CD4-positive, alpha-beta T cell (primary cell): ENCODE results near the gene GFOD1. TPM values are rescaled to one million over a fixed set of nuclear protein-coding genes. Genes with fewer than 3 reads are reported as not detected.

Experiments
- ATAC-seq: fragments of 200-7000 bp; cut with Tn5 transposase; one replicate; pipeline ENCODE4 v1.10.0; 2022; ENCODE audit warnings: mild to moderate bottlenecking; ENCODE audit not compliant: poor library complexity
- CTCF ChIA-PET: fragments of 350-600 bp; sonication (Branson Sonifier 250); formaldehyde crosslinking; loops from one replicate; lab custom pipeline; 2021; ENCODE audit warnings: antibody characterized with exemption, inconsistent platforms; lab: Charles Lee
- POLR2A ChIA-PET: fragments of 350-600 bp; sonication (Branson Sonifier 250); formaldehyde crosslinking; loops from one replicate; lab custom pipeline; 2021; ENCODE audit warnings: antibody characterized with exemption, inconsistent platforms; lab: Charles Lee
- DNase-seq, 14 experiments: peaks; one replicate each; pipeline ENCODE4 v3.0.0-alpha.2; 2013 to 2020; ENCODE audit warnings: mixed read lengths in 2 of 14
- H3K27ac ChIP-seq, 2 donors: one replicate each; pipeline versions ENCODE4 v1.5.1 to v1.7.0; 2013; ENCODE audit warnings: low read length in 2 of 2, low read depth in 1 of 2, mild to moderate bottlenecking in 1 of 2
- H3K27me3 ChIP-seq, 2 experiments: 1 replicate in 1 of 2; 2 replicates in 1 of 2; pipeline versions ENCODE4 v1.6.1 to v1.7.0; 2013; ENCODE audit warnings: low read length in 2 of 2, control low read depth in 1 of 2, mild to moderate bottlenecking in 1 of 2, moderate library complexity in 1 of 2; ENCODE audit not compliant: insufficient read depth in 2 of 2, control insufficient read depth in 1 of 2
- H3K36me3 ChIP-seq: one replicate; pipeline ENCODE4 v1.6.1; 2013; ENCODE audit warnings: low read length, control low read depth; ENCODE audit not compliant: insufficient read depth
- H3K4me1 ChIP-seq: one replicate; pipeline ENCODE4 v1.6.1; 2013; ENCODE audit warnings: low read length, control low read depth; ENCODE audit not compliant: insufficient read depth
- H3K4me3 ChIP-seq: one replicate; pipeline ENCODE4 v1.5.1; 2013; ENCODE audit warnings: mild to moderate bottlenecking, low read length, moderate library complexity
- H3K9me3 ChIP-seq, 2 experiments: 1 replicate in 1 of 2; 2 replicates in 1 of 2; pipeline versions ENCODE4 v1.6.1 to v1.7.0; 2013; ENCODE audit warnings: low read length in 2 of 2, mild to moderate bottlenecking in 2 of 2, control low read depth in 1 of 2, moderate library complexity in 1 of 2; ENCODE audit not compliant: control insufficient read depth in 1 of 2, insufficient read depth in 1 of 2
- H3K27ac Mint-ChIP-seq: one replicate; pipeline ENCODE4 v1.8.0; 2020; ENCODE audit warnings: mixed read lengths
- H3K27me3 Mint-ChIP-seq: one replicate; pipeline ENCODE4 v1.8.0; 2021; ENCODE audit warnings: mixed read lengths
- H3K36me3 Mint-ChIP-seq: one replicate; pipeline ENCODE4 v1.8.0; 2021; ENCODE audit warnings: low read depth, mixed read lengths
- H3K4me1 Mint-ChIP-seq: one replicate; pipeline ENCODE4 v1.8.0; 2021; ENCODE audit warnings: low read depth, mixed read lengths
- H3K4me3 Mint-ChIP-seq: one replicate; pipeline ENCODE4 v1.8.0; 2020; ENCODE audit warnings: mild to moderate bottlenecking, mixed read lengths
- H3K9me3 Mint-ChIP-seq: one replicate; pipeline ENCODE4 v1.8.0; 2020; ENCODE audit warnings: mixed read lengths
- CTCF ChIP-seq: fragments of 200-600 bp; IDR thresholded peaks from one replicate; pipeline ENCODE4 v1.8.0; 2022; ENCODE audit warnings: antibody characterized with exemption, mild to moderate bottlenecking
- intact Hi-C, 2 experiments: fragments of 100-400 bp; cut with DNase I in 1 of 2; cut with micrococcal nuclease in 1 of 2; formaldehyde crosslinking; loops; one replicate each; pipeline versions ENCODE4 v1.15.1 to v1.9.0; 2023 to 2025; cut with DNase I, micrococcal nuclease
- total RNA-seq, 174 experiments: library from RNA in 2 of 174; stranded (reverse) in 2 of 174; gene quantifications; one replicate each; pipeline ENCODE4 v1.2.3 and lab custom pipeline; 2021 to 2026

GFOD1 gene
- total RNA-seq, 2 experiments from 2014 or later, result 1.3 to 2.0 TPM

- no peaks in the 10 kb centered on the region for H3K27me3 Mint-ChIP-seq
- Histone ChIP-seq H3K36me3 (no peaks in the 10 kb centered on the region), H3K9me3 (no peaks in the 10 kb centered on the region), H3K4me3 (no peak overlapping the region), H3K4me1 (no peaks in the 10 kb centered on the region), H3K27me3 (no peaks in the 10 kb centered on the region), H3K27ac (no peak overlapping the region)
- intact Hi-C loops, result no loop called here
- ChIA-PET CTCF (interaction anchor here (0.6 kb wide), 1 partner anchor 159 kb away, joined by 4 read pairs; no protein-coding TSS in a partner anchor), POLR2A (no interaction called here)
- DNase-seq (no peak), ATAC-seq (no peak)
- TF ChIP-seq CTCF, result no peak
- H3K4me1 Mint-ChIP-seq, result no peaks in the 10 kb centered on the region
- no peak overlapping the region for H3K4me3 Mint-ChIP-seq
- no peaks in the 10 kb centered on the region for H3K36me3 Mint-ChIP-seq
- H3K27ac Mint-ChIP-seq, result no peak overlapping the region
- no peaks in the 10 kb centered on the region for H3K9me3 Mint-ChIP-seq
These were observed 9.3 kb upstream of the GFOD1 start for GRCh38 chr6:13496513-13497190.

GRCh38 chr6:13495818-13496217, 8.4 kb upstream of the GFOD1 start:
- Mint-ChIP-seq H3K9me3 (no peaks in the 10 kb centered on the region), H3K4me3 (no peak overlapping the region), H3K4me1 (no peaks in the 10 kb centered on the region), H3K27ac (no peak overlapping the region), H3K36me3 (no peaks in the 10 kb centered on the region), H3K27me3 (no peaks in the 10 kb centered on the region)
- ATAC-seq, result no peak
- intact Hi-C loops, result no loop called here
- Histone ChIP-seq H3K27me3 (no peaks in the 10 kb centered on the region), H3K9me3 (no peaks in the 10 kb centered on the region), H3K27ac (no peak overlapping the region), H3K36me3 (no peaks in the 10 kb centered on the region), H3K4me1 (no peaks in the 10 kb centered on the region), H3K4me3 (no peak overlapping the region)
- CTCF ChIA-PET, result no interaction called here
- POLR2A ChIA-PET, result no interaction called here
- TF ChIP-seq CTCF, result no peak
- DNase-seq, result no peak

GRCh38 chr6:13495112-13495776, 7.8 kb upstream of the GFOD1 start:
- no peak for ATAC-seq
- TF ChIP-seq CTCF, result no peak
- CTCF ChIA-PET, result no interaction called here
- H3K4me3 Mint-ChIP-seq, result no peak overlapping the region
- Histone ChIP-seq H3K27me3 (no peaks in the 10 kb centered on the region), H3K9me3 (no peaks in the 10 kb centered on the region), H3K27ac (no peak overlapping the region), H3K4me1 (no peaks in the 10 kb centered on the region), H3K4me3 (no peak overlapping the region), H3K36me3 (no peaks in the 10 kb centered on the region)
- no peaks in the 10 kb centered on the region for H3K36me3 Mint-ChIP-seq
- intact Hi-C loops, result no loop called here
- H3K4me1 Mint-ChIP-seq, result no peaks in the 10 kb centered on the region
- POLR2A ChIA-PET, result no interaction called here
- H3K27ac Mint-ChIP-seq, result no peak overlapping the region
- no peaks in the 10 kb centered on the region for H3K9me3 Mint-ChIP-seq
- H3K27me3 Mint-ChIP-seq, result no peaks in the 10 kb centered on the region
- no peak for DNase-seq
